DLD1 (cell line): ENCODE measurements around the gene RRP8.

Source experiments
- in situ Hi-C: cut with HindIII; loops from 2 replicates; pipeline ENCODE4 v1.10.0; 2017; ENCODE audit warnings: low sequenced_read_pairs

Gene RRP8

DNA sequence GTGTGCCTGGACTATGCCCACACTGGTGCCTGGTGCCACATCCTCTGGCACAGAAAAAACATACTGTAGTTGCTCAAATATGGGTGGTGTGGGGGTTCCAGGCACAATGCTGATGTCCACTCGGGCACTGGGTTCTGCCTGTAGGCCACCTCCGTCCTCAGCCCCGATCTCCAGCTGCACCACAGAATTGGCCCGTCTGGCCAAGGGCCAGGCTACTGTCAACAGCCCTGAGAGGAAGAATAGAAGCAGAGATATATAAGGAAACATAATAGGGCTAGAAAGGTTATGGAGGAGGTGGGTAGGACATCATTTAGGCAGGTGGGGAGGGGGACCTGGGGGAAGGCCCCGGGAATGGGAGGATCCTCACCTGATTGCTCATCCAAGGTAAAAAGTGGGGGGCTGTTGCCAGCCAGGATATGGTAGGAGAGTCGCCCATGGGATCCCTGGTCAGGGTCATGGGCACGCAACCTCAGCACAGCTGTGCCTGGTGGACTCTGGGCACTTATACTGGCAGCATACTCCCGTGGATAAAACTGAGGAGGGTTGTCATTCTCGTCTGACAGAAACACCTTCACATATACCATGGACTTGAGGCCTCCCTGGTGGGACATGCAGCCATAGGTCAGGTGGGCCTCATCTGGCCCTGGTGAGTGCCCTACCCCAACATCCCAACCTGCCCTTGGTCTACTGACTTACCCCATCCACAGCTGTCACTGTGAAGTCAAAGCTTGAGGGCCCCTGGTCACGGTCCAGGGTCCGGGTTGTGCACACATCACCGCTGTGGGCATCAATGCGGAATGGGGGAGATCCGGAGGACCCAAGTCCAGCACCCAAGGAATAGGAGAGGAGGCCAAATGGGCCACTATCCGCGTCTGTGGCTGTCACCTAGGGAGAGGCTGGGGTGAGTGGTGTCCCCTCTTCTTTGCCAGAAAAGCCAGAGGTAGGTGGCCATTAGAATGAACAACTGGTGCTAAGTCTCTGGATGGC, 30.3 kb upstream of the RRP8 start:
- in situ Hi-C loops = no loop called here

DNA sequence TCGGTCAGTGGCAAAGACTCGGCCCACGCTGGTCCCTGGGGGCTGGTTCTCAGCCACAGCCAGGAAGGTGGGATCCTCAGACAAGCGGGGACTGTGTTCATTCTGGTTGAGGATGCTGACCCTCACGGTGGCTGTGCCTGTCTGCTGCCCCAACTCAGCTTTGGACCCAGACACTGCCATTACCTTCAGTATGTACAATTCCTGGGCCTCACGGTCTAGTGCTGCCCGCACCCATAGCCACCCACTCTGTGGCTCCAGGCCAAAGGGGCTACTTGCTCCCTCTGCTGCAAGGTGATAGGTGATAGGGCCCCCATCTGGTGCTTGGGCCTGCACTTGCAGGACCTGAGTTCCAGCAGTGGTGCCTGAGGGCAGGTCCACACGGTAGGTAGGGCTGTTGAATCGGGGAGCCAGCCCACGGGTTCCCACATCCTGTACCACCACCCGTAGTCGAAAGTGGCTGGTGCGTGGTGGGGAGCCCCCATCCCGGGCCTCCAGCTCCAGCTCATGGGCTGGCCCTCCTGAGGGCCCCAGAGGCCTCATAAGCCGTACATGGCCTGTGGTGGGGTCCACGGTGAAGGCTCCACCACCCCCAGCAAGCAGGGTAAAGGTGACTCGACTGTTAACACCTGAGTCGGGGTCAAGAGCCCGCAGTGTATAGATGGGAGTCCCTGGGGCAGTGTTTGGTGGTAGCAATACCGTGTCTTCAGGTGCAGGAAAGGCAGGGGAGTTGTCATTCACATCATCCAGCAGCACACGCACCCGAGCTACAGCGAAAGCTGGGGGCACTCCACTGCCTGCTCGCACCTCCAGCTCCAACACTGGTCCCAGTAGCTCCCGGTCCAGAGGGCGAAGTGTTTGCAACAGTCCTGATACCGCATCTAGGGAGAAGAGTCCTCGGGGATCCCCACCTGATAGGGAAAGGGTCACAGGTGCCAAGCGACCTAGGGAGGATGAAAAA, 29.0 kb upstream of the RRP8 start:
- in situ Hi-C loops = no loop called here

DNA sequence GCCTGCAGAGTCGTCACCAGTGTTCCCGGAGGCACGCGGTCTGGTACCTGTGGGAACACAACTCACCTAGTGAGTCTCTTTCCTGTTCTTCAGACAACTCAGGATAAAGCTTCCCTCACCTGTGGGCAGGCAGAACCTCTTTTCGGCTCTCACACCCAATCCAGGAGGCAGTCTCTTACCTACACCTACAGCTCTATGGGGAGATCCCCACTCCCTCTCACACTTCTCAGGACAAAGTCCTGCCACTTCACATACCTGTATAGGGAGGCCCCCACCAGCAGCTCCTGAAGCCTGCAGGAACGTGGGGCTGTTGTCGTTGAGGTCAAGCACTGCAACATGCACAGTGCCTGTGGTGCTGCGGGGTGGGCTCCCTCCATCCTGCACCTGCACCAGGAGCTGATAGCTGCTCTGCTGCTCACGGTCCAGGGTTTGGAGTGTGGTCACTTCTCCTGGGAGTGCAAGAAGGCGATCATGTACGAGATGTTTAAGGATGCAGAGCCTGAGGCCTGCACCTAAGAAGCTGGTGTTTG, 28.0 kb upstream of the RRP8 start:
- in situ Hi-C loops = no loop called here

DNA sequence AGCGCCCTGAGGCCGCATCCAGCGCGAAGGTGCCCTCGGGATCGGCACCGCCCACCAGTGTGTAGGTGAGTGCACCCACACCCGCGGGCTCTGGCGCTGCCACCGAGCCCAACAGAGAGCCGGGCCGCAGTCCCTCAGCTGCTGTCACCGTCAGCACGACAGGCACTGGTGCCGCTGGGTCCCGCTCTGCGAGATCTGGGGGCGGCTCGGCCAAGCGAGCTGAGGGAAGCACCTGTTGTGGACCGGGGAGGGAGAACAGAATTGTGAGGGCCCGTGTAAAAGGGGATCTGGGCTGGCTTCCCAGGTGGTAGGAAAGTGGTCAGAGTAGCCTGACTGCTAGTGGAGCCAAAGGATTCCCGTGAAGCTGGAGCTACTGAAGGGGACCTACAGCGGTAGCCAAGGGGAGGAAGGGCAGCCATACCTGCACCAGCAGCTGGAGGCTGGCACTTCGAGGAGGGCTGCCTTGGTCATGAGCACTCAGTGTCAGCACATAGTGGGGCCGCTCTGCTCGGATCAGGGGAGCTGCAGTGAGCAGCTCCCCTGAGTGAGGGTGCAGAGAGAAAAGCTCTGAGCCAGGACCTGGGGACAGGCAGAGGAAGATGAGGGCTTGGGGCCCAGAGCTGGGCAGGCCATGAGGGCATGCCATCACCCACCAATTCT, 27.3 kb upstream of the RRP8 start:
- in situ Hi-C loops = no loop called here

DNA sequence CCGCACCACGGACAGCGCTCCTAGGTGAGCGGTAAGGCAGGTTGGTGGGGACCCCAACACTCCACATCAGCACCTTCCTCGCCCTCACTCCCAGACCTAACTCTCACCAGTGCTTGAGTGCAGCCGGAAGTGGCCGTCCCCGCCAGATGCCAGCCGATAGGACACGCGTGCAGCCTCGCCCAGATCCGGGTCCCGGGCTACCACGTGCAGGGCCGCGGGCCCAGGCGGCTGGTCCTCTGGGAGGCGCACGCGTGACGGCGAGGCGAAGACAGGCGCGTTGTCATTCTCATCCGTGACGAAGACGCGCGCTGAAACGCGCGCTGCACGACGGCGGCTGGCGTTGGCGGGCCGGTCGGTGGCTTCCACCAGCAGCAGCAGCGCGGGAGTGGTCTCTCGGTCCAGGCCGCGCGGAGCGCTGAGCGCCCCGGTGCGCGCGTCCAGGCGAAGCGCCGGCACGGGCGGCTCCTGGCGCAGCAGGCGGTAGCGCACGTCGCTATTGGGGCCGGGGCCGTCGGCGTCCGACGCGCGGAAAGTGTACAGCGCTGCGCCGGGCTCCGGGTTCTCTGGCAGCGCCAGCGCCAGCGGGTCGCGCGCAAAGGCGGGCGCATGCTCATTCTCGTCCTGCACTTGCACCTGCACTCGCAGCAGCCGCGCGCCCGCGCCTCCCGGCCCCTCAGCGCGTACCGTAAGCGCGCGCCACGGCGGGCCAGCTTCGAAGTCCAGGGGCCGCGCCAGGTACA, 26.6 kb upstream of the RRP8 start:
- in situ Hi-C loops = no loop called here

DNA sequence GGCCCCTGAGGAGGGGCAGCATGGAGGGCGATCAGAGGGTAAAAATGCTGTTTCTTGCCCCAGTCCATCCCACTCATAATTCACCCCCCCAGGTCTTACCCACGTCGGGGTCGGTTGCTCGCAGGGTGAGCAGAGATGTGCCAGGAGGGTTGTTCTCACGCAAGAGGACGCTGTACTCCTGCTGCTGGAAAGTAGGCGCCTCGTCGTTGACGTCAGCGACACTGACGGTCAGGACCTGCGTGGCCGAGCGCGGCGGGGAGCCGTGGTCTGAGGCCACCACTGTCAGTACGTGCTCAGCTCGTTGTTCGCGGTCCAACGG, 26.1 kb upstream of the RRP8 start:
- in situ Hi-C loops = no loop called here

DNA sequence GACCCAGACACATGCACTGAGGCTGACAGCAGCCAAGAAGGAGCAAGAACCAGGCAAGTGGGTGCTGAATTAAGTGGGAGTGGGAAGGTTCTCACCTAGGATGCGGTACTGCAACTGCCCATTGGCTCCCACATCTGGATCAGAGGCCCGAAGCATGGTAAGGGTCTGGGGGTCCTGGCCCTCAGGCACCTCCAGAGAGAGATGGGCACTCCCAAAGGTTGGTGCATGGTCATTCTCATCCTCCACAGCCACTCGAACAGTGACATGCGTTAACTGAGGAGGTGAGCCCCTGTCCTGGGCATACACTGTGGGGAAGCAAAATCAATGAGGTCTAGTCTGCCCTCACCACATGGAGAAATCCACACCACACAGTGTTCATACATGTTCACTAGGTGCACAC, 25.1 kb upstream of the RRP8 start:
- in situ Hi-C loops = no loop called here

DNA sequence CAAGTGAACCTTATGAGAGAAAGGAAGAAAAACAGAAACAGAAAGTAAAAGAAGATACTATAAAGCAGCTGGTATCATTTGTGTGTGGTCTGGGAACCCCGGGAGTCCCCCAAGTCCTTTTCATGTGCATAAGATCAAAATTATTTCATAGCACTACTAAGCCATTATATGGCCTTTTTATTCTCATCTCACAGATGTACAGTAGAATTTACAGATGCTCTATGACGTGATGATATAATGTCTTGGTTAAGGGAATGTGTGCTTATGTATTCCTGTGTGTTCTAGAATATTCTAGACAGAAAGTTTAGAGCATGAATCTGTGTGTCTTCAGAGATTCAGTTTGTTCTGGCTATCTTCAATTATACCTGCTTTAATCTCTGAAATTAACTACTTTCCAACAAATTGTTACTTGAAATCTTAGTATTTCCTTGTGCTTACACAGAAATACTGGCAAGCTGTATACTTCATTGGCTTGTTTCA, 24.4 kb upstream of the RRP8 start:
- in situ Hi-C loops = no loop called here

DNA sequence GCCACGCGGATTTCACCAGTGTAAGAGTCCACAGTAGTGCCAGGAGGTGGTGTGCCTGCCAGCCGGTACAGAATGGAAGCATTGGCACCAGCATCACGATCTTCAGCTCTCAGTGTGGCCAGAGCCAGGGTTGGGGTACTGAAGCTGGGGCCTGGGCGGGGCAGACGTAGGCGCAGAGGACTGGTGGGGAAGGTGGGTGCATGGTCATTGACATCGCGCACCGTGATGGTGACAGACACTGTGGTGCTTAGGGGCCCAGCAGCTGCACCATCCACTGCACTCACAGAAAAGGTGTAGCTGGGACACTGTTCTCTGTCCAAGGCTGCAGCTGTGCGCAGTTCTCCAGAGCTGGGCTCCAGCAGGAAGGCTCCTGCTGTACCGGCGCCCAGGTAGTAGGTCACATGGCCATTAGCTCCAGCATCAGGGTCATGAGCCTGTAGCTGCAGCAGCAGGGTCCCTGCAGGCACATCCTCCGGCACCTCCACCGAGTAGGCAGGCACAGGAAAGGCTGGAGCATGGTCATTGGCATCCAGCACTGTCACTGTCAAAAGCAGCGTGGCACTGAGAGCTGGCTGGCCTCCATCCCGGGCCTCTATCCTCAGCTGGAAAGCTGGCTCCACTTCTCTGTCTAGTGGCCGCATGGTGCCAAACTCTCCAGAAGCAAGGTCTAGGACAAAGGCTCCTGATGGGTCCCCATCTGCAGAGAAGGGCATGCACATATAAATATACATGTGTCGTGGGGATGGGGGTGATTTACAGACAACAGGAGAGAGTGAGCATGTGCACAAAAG, 23.8 kb upstream of the RRP8 start:
- in situ Hi-C loops = no loop called here

DNA sequence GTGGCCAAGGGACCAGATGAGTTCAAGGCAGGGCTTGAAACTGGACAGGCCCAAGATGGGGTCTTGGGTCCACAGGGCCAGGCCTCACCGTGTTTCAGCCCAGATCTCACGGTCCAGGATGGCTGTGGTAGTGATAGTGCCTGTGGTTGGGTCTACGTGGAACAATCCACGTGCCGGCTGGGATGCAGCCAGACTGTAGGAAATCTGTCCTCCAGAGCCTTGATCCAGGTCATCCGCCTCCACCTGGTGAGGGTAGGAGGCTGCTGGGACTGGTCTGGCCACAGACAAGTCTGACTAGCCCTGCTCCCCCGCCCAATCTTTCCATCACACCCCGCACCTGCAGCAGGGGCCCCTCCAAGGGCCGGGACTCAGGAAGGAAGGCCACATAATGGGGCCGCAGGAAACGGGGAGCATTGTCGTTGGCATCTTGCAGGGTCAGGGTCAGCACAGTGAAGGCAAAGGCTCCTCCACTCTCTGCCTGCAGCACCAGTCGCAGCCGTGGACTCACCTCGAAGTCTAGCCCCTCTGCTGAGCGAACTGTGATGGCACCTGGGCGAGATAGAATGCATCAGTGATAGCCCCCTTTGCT, 22.5 kb upstream of the RRP8 start:
- in situ Hi-C loops = no loop called here

DNA sequence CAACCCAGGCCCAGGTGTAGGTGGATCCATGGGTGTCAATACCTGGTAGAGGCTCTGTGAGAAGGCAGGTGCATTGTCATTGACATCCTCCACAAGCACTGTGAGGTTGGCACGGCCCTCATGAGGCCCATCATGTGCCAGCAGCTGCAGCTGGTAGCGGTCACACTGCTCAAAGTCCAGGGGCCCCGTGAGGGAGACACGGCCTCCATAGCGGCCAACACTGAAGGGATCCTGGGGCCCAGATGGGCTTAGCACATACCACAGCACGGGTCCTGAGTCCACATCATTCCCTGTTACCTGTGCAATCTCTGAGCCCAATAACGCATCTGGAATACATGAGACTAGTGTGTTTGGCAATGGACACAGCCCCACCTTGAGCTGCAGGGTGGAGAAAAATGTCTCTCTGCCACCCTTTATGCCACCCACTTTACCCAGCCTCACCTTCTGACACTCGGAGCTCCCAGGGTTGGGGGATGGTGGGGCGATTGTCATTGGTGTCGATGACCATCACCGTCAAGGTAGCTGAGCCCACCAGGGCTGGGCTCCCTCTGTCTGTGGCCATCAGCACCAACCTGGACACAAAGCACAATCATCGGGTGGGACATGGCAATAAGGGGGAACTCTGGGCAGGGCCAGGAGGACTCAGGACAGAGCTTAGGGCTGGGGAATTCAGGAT, 21.9 kb upstream of the RRP8 start:
- in situ Hi-C loops = no loop called here

DNA sequence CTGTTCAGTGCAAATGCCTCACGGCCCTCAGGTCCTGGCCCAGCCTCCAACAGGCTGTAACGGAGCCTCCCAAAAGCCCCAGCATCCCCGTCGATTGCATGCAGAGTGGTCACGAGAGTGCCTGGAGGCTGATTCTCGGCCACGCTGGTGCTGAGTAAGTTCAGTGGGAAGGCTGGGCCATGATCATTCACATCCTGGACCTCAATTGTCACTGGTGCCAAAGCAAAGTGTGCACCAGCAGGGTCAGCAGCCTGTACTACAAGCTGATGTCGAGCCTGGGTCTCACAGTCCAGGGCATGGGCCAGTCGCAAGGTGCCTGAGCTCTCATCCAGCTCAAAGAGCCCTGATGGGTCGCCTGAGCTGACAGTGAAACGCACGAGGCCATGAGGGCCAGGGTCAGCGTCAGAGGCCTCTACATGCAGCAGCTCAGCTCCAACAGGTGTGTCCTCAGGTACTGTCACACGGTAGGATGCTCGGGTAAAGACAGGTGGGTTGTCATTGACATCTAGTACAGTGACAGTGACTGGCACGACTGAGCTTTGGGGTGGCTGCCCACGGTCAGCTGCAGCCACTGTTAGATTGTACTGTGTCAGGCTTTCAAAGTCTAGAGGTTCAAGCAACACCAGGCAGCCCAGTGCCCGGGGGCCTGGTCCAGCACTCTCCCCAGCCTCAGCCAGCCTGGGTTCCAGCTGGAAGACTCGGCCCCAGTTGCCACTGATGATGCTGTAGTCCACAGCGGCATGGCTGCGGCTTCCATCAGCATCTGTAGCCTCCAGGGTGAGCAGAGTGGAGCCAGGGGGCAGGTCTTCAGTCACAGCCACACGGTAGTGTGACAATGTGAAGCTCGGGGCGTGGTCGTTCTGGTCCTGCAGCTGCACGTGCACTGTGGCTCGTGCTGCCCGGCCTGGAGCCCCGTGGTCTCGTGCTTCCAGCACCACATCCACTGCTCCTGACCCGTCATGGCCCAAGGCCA, 20.3 kb upstream of the RRP8 start:
- in situ Hi-C loops = no loop called here

DNA sequence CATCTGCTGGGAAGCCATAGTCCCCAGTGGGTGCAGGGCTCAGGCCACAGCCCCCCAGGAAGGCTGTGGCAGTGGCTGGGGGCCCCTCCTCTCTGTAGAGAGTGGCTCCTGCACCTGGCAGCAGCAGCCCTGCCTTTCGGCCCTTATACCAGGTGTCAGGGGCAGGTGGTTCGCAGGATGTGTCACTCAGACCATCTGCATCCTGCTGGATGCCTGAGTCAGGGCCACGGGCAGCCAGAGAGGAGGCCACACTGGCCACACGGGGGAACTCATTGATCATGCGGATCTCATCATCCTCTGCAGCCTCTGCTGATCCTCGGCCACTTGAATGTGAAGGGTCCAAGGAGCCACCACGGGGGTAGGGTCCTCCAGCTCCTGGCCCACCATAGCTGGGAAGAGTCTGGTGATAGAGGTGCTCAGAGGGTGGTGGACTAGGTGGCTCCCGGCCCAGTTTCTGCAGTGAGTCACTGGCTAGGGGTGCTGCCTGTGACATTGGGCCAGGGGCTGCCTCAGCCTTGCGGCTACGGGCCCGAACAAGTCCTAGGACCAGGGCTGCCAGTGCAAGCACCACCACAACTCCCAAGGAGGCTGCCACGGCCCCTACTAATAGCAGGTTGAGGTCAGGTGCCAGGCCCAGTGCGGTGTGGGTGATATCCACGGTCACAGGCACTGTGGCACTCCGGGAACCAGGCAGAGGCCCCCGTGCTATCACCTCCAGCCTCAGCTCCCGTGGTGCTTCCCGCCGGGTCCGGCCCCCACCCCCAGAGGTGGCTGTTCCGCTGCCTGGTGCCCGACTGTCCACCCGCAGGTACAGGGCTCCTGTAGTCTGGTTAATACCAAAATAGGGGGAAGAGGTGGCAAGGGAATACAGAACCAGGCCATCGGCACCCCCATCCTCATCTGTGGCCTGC, 19.1 kb upstream of the RRP8 start:
- in situ Hi-C loops = no loop called here

DNA sequence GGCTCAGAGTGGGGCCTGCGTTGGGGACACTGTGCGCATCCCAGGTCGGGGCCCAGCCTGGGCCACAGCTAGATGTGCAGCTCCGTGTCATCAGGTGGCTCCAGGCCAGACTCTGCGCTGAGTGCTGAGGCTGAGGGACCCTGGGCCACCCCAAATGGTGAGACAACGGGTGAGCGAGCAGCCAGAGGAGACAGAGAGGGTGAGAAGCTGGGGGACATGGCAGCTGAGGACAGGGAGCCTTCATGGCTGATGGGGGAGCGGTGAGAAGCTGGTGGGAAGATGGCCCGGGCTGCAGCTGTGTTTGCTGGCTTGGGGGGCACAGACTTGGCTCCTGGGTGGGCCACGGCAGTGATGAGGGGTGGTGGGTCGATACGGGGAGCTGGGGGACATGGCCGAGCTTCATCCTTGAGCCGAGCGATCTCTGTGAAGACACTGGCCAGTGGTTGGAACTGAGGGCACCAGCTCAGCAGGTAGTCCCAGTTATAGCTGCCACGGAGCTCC, 18.3 kb upstream of the RRP8 start:
- in situ Hi-C loops = no loop called here

DNA sequence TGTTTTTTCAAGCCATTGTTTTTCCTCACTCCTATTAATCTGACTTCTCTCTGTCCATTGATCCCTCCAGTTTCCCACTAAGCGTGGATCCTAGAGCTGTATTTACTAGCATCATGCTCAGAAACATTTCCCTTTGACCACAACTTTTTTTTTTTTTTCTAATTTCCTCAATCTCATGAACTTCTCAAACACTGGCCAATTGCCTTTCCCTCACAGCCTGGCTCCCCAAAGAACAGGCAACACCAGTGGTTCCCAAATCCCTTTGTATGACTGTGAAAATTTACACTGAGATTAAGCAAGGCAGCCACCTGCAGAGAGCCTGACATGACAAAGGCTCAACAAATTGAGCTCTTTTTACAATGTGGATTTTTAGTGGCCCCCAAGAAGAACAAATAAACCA, 17.2 kb upstream of the RRP8 start:
- in situ Hi-C loops = no loop called here
